Sigmoid colon (tissue), 4 donors: ENCODE data around the gene HDHD2.

Experiments
- EP300 ChIP-seq, 4 donors: sonication (generic); formaldehyde crosslinking; IDR thresholded peaks; one replicate each; pipeline ENCODE4 v1.6.1; 2017; ENCODE audit warnings: antibody characterized with exemption in 4 of 4
- POLR2A ChIP-seq, 2 donors: fragments of 450-650 bp; IDR thresholded peaks; one replicate each; pipeline ENCODE4 v1.6.1; 2016; ENCODE audit warnings: antibody characterized with exemption in 2 of 2, mild to moderate bottlenecking in 2 of 2, moderate library complexity in 2 of 2
- TF ChIP-seq, protein P1 (sequence below), 4 experiments: fragments of 450-650 bp in 3 of 4; fragments of 200-600 bp in 1 of 4; IDR thresholded peaks; one replicate each; pipeline ENCODE4 v1.5.1; 2016 to 2019; ENCODE audit warnings: antibody characterized with exemption in 4 of 4, mild to moderate bottlenecking in 3 of 4, moderate library complexity in 2 of 4

DNA sequence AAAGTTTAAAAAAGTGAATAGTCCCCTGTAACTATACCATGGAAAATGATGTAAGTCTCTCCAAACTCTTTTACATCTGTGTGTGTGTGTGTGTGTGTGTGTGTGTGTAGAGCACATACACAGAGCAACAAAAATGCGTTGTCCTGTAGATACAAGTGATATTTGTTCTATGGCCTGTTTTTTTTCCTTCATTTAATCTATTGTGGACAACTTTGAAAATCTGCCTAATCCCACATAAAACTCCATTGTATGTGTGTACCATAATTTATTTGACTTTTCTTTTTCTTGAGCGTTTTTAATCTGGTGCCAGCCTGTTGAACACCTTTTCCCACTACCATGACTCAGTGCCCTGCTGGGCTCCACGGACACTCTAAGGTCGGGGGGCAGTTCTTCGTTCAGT is 62.6 kb downstream of the HDHD2 start:
- TF ChIP-seq, protein P1, sequence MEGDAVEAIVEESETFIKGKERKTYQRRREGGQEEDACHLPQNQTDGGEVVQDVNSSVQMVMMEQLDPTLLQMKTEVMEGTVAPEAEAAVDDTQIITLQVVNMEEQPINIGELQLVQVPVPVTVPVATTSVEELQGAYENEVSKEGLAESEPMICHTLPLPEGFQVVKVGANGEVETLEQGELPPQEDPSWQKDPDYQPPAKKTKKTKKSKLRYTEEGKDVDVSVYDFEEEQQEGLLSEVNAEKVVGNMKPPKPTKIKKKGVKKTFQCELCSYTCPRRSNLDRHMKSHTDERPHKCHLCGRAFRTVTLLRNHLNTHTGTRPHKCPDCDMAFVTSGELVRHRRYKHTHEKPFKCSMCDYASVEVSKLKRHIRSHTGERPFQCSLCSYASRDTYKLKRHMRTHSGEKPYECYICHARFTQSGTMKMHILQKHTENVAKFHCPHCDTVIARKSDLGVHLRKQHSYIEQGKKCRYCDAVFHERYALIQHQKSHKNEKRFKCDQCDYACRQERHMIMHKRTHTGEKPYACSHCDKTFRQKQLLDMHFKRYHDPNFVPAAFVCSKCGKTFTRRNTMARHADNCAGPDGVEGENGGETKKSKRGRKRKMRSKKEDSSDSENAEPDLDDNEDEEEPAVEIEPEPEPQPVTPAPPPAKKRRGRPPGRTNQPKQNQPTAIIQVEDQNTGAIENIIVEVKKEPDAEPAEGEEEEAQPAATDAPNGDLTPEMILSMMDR (IDR thresholded peaks at IDR 0.05), result no peak
- TF ChIP-seq EP300 (IDR thresholded peaks at IDR 0.05), result no peak
- TF ChIP-seq POLR2A (IDR thresholded peaks at IDR 0.05), result no peak
